GM21529 (cell line): ENCODE data around the gene C16orf92.
A peak's percentile ranks its signal among the peaks of the same experiment; 100 is the strongest.

Experiments used
- ATAC-seq: cut with Tn5 transposase; IDR thresholded peaks from one replicate; pipeline ENCODE4 v1.9.1; 2021; ENCODE audit not compliant: unreplicated experiment

The C16orf92 gene

DNA sequence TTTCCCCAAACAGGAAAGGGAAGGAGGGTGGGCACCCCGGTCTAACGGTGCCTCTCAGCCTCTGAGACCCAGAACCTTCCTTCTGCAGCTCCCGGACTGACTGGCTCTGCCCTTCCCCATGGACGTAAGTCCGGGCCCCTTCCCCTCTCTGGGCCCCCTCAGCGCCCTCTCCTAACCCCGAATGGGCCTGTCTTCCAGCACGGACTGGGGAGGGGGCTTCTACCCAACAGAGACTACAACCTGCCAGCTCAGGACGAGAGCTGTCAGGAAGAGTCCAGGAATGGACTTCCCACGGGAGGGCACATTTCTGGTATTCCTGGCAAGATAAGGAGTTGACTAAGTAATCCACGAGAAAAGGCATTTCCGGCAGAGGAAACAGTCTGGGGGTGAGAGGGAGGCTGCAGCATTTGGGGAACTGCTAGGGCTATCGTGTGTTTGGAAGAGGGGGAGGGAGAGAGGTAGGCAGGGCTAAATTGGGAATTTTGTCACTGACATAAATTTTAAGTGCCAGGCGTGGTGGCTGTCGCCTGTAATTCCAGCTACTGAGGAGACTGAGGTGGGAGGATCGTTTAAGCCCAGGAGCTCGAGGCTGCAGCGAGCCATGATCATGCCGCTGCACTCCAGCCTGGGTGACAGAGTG, 30.5 kb downstream of the C16orf92 start:
- ATAC-seq = no peak

DNA sequence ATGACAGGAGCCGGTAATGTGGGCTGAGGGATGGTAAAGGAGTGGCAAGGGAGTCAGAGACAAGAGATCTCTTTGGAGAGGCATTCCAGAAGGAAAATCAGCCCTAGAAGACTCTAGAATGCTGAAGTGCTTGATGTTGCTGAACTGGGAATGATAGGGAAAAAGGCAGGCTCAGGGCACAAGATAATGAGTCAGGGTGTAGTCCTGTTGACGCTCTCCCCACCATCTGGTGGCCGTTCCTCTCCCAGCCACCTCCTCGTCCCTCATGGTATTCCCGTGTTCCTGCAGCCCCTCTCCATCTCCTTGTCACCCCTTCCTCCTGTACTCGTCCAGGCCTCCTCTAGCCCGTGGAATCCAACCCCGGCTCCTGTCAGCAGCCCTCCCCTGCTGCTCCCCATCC, 31.5 kb downstream of the C16orf92 start:
- no peak for ATAC-seq

DNA sequence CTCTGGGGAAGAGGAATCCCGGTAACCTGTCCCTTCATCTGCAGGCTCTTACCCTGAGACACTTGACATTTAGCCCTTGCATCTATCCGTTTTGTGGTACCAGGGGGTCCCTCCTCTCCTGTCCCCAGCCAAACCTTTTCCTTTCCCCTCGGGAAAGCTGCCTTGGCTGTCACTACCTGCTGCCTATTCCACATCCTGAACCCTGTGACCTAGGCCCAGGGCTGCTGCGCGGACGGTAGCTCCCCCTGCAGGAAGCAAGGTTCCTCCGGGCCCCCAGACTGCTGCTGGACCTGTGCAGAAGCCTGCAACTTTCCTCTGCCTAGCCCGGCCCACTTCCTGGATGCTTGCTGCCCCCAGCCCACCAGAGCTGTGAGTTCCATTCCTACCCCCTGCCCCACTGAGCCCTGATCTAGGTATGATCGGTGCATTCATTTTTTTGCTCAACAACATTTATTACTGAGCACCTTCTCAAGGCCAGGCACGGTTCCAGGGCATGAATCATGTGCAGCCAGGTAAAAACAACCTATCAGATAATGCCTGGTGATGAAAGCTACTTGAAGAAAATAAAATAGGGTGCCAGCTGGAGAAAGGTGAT, 32.1 kb downstream of the C16orf92 start:
- no peak for ATAC-seq

DNA sequence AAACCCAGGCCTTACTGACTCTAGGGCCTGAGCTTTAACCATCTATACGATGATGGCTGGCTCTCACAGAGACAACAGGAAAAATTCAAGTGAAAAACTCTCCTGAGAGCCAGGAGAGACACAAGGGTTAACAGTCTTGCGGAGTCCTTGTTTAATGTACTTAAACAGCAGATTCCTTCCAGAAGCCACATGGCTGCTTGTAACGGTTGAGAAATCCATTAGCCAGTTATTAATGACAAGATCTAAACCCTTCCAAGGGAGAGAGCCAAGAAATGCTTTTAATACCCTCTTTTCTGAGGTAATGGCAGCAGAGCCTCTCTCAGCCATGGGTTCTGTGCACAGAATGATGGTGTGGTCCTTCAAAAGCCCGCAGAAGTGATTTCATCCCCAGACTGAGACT, 37.3 kb downstream of the C16orf92 start:
- ATAC-seq = no peak

DNA sequence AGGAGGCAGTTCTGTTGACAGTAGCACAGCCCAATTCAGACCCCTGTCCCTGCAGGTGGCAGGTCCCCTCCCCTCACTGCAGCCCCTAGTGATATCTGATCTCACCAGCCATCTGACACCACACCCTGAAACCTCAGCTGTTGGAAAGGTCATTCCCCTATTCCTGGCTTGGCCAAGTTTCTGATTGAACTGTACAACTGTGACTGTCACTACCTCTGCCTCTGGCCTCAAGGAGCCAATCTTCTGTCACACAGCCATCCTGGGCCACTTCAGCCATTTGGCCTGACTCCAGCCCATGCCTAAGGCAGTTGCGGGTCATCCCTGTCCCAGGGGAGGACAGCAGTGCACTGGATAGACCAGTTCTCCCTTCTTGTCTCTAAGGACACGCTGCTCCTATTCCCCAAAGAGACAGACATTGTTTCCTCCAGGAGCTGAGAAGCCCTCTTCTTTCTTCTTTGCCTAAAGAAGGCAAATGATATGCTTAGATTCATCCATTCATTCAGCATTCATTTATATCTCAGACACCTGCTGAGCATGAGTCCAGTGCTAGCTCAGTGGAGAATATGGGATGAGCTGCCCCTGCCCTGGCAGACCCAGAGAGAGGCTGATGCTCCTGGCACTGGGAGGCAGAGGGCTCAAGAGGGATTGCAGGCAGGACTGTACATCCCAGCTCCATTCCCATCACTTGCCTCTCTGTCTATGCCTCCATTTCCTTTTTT, 38.0 kb downstream of the C16orf92 start:
- ATAC-seq = no peak

DNA sequence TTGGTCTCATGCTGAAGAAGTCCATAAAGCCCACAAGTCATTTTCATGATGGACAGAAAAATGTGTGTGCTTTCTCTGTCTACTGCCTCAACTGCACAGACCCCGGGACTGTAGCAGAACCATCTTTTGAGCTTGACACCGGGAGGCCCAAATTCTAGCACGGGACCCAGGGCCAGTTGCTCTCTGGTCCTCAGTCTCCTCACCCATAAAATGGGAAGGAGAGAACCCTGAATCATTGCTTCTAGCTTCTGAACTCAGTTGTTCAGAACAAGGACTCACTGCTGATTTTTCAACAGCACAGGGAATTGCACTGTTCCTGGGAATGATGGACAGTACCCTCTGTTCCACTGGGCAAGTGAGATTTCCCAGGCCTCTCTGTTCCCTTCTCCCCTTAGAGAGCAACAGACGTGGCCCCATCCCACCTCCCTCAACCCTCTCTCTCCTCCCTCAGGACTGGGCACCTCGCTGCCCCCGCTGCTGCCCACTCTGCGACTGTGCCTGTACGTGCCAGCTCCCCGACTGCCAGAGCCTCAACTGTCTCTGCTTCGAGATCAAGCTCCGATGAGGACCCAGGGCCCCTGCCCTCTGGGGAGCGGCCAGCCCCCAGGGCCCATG, 40.4 kb downstream of the C16orf92 start:
- ATAC-seq = no peak

DNA sequence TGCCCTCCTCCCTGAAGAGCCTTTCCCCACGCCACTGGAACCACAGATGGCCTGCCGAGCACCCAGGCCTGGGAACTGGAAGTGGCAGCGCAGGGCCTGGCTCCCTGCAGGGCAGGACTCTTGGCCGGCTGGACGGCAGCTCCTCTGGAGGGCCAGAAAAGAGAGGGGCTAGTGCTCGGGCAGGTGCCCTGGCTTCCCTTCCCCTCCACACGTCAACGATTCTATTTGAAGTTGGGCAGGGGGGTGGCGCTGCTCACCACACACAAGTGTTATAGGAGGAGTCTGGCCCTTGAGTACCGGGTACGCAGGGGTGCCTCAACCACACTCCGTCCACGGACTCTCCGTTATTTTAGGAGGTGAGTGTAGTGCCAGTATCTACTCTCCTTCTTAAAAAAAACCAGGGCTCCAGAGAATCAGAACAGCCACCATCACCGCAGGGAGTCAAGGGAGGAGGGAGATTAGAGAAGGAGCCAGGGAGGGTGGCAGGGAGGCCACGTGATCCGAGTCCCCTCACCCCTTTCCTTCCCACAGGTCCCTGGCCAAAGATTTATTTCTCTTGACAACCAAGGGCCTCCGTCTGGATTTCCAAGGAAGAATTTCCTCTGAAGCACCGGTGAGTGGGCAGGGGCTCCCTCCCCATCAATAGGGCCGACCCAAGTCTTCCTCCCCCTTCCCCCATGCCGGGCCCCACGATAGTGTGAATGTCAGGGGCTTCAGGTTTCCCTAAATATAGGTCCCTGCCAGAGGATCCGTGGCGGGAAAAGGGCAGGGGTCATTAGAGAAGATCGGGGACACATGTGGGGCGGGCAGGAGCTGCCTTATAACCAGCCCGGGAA, 41.1 kb downstream of the C16orf92 start:
- ATAC-seq = peak; percentile 40

DNA sequence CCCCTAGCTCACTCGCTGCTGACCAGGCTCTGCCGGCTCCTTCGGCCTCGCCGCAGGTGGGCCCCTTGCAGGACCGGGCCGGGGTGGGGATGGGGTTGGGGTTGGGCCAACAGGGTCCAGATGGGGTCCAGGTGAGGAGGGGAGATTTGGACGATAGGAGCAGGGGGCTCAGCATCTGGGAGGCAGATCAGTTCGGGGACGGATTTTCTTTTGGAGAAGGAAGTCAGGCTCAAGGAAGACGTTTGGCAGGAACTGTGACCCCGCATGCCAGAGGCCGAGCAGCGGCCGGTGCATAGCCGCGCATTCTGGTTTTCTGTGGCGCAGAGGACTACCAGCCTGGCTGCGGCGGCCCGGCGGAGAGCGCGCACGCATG, 41.7 kb downstream of the C16orf92 start:
- ATAC-seq = no peak

DNA sequence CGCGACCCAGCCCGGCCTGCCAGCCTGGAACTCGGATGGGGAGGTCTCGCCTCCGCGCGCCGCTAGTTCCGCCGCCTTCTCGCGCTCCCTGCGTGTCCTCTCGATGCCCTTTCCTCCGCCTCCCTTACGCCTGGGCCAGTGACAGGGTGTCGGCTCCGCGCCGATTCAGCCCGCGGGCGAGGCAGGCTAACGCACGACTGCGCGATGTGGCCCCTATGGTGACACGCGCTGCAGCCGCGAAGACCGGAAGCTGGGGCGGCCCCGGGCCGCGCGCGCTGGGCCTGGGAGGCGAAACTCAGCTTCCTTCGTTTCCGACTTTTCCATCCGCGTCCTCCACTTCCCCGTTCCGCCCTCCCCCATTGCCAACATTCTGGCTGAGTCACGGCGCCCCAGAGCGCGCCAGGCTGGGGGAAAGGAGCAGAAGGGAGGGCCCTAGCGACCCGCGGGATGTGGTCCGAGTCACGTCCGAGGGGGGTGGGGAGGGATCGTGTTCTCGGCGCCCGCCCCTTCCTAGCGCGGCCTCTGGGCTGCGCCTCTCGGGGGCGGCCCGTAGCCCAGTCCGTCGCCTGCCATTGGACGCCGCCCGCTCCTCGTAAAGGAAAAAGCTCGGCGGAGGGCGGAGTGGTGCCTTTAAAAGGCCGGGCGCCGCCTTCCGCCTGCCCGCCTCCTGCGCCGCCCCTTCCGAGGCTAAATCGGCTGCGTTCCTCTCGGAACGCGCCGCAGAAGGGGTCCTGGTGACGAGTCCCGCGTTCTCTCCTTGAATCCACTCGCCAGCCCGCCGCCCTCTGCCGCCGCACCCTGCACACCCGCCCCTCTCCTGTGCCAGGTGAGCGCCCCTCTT, 42.3 kb downstream of the C16orf92 start, which contains the start of gene ALDOA:
ALDOA (plus strand) TSS at position 659 of the 841 bp plus-strand sequence. CDS start 1,138 bp downstream, outside the sequence.
- peak; percentile 79 for ATAC-seq

DNA sequence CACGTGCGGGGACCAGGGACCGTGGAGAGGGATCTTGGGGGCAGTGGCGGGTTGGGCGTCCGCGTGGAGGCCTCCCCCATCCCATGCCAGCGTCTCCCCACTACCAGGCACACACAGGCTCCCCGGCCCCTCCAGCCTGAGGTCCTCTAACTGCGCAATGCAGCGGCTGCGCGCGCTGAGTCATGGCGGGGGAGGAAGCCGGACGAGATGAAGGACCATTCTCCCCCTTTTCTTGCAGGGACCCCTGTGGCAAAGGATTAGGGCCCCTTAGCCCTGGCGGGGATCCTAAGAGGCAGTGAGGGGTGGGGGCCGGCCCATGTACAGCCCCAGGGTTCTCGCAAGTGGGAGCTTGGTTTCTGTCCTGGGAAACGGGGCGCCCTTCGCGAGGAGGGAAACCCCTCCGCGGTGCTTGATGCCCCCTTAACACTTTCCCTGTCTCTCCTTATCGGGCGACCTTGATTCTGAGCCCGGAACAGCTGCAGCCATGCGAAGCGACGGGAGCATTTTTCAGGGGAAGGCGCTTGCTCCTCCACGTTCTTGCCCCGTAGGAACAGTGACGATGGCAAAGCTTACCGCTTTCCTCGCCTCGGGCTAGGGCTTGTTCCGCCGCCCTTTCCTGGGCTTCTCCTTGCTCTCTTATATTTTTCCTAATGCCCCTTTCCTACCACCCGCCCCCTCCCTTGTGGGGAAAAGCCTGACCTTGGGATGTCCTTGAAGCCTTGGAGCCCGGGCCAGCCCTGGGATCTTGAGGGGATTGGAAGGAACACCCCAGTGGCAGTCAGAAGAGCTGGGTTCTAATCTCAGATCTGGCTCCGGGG, 43.2 kb downstream of the C16orf92 start:
- ATAC-seq = peak; percentile 3

DNA sequence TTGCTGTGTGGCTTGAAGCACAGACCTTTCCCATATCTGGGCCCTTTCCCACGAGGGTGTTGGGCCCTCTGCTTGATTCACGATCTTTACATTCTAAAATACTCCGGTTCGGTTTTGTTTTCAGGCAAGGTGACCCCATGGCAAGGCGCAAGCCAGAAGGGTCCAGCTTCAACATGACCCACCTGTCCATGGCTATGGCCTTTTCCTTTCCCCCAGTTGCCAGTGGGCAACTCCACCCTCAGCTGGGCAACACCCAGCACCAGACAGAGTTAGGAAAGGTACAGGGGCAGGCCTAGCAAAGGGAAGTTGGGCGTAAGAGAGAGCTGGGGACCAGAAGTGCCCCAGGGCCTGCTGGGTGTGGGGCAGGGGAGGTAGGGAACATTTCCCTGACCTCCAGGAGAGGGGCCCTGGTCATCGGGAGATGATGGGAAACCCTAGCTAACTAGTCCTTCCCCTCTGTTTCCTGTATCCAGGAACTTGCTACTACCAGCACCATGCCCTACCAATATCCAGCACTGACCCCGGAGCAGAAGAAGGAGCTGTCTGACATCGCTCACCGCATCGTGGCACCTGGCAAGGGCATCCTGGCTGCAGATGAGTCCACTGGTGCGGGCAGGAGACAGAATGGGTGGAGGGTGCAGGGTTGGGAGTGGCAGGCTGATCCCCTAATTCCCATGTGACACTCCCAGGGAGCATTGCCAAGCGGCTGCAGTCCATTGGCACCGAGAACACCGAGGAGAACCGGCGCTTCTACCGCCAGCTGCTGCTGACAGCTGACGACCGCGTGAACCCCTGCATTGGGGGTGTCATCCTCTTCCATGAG, 44.0 kb downstream of the C16orf92 start:
- no peak for ATAC-seq

DNA sequence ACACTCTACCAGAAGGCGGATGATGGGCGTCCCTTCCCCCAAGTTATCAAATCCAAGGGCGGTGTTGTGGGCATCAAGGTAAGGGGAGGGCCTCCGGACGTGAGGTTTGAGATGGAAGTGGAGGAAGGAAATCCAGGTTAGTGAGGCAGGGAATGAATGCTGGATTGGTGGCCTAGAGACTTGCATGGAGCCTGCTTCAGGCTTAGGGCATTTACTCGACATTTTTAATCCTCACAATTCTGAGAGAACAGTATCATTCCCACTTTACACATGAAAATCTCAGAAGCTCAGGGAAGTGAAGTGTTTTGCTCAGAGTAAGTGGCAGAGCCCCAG, 44.6 kb downstream of the C16orf92 start:
- ATAC-seq = no peak

DNA sequence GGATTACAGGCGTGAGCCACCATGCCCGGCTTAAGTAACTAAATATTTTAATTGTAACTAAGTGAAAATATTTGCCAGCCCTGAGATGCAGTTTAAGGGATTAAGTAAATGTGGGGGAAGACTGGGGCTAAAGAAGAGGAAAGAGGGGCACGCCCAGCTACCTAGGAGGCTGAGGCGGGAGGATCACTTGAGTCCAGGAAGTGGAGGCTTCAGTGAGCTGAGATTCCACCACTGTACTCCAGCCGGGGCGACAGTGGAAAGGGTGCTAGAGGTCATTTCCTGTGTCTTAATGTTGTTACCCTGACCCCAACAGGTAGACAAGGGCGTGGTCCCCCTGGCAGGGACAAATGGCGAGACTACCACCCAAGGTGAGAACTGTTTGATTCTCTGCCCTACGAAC, 45.3 kb downstream of the C16orf92 start:
- no peak for ATAC-seq

DNA sequence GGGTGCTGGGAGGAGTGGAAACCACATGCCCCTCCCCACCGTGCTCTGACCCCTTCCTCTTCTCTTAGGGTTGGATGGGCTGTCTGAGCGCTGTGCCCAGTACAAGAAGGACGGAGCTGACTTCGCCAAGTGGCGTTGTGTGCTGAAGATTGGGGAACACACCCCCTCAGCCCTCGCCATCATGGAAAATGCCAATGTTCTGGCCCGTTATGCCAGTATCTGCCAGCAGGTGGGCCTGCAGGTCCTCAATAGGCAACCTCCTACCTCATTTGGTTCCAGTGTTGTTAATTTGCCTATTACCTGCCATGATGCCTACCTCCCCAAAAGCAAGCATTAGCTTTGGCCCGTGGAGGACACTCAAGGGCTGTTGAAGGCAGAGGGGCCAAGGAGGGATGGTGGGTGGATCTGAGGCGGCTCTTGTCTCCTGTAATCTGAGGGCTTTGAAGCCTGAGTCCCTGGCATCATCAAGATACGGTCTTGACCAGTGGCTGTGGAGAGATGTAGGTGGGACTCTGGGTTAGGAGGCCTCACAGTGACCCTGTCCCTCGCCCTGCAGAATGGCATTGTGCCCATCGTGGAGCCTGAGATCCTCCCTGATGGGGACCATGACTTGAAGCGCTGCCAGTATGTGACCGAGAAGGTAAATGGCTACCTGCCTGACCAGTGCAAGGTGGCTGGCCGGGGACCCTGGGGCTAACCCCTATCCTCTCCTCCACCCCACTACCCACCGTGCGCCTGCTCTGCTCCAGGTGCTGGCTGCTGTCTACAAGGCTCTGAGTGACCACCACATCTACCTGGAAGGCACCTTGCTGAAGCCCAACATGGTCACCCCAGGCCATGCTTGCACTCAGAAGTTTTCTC, 46.0 kb downstream of the C16orf92 start:
- no peak for ATAC-seq

DNA sequence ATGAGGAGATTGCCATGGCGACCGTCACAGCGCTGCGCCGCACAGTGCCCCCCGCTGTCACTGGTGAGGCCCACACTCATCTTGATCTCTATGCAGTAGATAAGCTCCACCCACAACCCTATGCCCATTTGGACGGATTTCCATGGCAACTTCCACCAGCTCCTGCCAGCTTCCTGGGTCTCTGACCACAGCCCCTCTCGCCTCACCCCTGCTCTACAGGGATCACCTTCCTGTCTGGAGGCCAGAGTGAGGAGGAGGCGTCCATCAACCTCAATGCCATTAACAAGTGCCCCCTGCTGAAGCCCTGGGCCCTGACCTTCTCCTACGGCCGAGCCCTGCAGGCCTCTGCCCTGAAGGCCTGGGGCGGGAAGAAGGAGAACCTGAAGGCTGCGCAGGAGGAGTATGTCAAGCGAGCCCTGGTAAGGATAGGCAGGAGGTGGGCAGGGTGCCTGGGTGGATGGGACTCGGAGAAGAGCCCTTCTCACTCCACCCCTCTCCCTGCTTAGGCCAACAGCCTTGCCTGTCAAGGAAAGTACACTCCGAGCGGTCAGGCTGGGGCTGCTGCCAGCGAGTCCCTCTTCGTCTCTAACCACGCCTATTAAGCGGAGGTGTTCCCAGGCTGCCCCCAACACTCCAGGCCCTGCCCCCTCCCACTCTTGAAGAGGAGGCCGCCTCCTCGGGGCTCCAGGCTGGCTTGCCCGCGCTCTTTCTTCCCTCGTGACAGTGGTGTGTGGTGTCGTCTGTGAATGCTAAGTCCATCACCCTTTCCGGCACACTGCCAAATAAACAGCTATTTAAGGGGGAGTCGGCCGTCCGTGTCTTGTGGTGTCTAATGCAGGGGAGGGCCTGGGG, 46.8 kb downstream of the C16orf92 start:
- no peak for ATAC-seq

DNA sequence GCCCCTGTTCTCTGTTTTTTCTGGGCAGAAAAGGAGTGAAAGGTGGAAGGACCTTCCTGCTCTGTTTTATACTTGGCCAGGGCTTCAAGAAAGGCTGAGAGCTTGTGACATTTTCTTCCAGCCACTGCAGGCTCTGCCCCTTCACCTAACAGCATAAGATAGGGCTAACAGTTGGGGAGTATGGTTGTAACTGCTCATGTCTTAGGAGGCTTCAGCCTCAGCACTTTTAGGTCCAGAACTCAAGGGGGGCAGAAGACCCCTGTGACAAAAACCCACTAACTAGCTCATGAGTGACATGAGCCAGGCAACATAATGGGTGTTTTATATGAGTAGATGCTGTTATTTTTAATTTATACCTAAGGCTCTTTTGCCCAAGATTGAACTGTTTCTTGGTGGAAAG, 47.5 kb downstream of the C16orf92 start:
- no peak for ATAC-seq
